Measurements from ENCODE around the gene DUSP22.
"Not testable (repeated sequence)": the region's sequence is repeated elsewhere in the genome, so short reads cannot be mapped to it uniquely, and the experiment has no call there.

Gene DUSP22, protein sequence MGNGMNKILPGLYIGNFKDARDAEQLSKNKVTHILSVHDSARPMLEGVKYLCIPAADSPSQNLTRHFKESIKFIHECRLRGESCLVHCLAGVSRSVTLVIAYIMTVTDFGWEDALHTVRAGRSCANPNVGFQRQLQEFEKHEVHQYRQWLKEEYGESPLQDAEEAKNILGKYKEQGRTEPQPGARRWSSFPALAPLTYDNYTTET

DNA sequence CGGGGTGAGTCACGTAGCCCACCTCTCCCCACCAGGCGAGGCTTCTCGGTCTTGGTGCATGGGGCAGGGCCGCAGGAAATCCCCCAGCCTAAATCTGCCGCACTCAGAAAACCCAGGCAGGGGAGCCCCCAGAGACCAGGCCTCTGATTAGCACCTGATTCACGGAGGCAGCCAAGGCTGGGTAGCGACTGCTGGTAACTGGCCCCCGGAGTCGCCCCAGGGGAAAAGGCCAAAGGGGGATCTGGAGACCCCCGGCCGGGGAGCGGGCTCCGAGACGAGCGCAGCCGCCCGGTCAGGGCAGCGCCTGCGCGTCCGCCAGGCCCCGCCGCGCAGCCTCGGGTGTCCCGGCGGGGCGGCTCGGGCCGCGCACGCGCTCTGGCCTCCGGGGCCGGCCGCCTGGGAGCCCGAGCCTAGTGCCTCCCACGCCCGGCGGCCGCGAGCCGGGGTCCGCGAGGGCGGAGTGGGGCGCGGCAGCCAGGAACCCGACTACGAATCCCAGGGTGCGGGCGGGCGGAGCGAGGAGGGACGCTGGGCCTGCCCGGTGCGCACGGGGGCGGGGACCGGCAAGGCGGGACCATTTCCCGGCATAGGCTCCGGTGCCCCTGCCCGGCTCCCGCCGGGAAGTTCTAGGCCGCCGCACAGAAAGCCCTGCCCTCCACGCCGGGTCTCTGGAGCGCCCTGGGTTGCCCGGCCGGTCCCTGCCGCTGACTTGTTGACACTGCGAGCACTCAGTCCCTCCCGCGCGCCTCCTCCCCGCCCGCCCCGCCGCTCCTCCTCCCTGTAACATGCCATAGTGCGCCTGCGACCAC is at the start of gene DUSP22:
TSS of gene DUSP22 (plus strand) at position 791 of the 809 bp plus-strand sequence. CDS start 53 bp downstream, outside the sequence.
- DNase-seq (ENCODE audit: low read depth) = no peak

DNA sequence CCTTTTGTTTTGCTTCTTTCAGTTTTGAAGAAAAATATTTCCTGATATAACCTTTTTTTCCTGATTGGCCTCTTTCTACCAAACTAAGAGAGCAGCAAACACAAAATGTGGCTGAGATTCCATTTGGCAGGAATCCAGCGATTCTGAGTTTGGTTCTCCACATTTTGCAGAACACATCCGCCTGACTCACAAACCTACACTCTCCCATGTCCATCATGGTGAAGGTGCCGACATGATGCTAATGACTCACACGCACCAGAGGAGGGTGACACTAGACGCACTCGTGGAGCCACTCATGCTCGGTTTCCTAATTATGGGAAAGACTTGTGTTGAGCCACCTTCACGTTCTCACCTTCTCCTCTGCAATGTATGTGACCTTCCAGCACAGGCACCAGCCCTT is 45.9 kb upstream of the DUSP22 start:
- no peak for DNase-seq (ENCODE audit: low read depth)

DNA sequence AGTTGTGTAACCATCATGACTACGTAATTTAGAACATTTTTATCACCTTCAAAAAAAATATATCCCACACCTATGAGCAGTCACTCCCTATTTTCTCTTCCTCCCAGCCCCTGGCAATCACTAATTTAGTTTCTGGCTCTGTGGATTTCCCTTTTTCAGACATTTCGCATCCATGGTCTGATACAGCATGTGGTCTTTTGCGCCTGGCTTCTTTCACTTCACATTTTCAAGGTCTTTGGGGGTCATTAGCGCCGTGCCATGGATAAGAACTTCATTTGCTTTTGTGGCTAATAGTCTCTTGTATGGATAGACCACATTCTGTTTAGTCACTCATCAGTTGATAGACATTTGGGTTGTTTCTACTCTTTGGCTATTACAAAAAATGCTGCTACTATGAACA is 44.9 kb upstream of the DUSP22 start:
- no peak for DNase-seq (ENCODE audit: low read depth)

DNA sequence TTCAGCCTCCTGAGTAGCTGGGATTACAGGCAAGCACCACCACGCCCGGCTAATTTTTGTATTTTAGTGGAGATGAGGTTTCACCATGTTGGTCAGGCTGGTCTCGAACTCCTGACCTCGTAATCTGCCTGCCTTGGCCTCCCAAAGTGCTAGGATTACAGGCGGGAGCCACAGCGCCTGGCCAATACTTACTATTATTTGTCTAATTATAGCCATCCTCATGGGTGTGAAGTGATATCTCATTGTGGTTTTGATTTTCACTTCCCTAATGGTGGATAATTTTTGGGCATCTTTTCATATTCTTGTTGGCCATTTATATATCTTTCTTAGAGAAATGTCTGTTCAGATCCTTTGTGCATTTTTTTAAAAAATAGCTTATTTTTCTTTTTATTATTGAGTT is 44.2 kb upstream of the DUSP22 start:
- not testable (repeated sequence) for DNase-seq (ENCODE audit: low read depth)

DNA sequence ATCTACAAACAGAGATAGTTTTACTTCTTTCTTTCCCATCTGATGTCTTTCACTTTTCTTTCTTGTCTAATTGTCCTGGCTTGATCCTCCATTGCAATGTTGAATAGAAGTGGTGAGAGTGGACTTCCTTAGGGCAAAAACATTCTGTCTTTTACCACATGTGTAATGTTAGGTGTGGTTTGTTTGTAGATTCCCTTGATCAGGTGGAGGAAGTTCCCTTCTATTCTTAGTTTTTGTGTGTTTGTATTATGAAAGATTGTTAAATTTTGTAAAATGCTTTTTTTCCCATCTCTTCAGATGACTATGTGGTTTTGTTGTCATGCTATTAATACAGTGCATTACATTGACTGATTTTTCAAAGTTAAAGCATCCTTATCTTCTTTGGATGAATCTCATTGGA is 41.6 kb upstream of the DUSP22 start:
- no peak for DNase-seq (ENCODE audit: low read depth)

DNA sequence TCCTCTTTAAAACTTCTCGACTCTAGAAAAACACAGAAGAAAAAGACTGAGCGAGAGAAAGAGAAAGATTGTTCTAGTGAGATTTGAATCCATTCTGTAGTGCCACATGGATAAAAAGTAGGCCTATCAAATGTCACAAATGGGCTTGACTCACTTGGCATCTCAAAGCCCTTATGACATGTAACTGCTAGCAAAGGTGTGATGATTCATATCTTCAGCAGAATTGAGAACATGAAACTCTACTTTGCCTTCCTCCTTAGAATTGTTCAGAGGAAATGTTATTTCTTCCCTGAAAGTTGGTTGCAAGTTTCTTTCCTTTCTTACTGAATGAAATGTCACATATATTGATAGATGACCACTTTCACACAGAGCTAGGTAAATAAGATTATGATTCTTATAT is 40.4 kb upstream of the DUSP22 start:
- DNase-seq (ENCODE audit: low read depth) = no peak

DNA sequence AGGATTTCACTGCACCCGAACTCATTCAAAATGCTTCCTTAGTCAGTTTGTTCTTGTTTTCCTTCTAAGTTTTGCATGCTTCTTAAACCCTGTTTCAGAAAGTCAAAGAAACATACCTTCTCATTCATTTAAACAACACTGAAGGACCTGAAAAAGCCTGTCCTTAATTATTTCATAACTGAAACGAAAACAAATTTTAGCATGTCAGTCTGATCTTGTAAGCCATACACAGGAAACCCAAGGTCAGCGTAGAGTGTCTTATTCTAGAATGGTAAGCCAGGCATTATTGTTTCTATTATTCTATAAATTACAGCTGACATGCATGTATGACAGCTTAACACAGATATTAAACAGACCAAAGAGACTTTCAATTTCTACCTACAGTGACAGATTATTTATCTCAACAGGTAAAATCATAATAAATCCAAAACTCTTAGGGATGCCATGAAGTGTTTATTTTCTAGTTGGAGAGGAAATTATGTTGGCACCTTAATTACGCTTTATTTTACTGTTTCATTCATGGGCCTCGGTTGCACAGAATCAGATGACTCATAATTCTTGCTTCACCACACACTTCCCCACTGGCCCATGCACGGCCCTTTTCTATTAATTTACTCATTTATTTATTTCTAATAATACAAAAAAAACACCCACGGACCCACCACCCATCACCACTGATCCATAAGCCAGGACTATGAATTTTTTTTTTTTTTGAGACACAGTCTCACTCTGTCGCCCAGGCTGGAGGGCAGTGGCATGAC is 39.3 kb upstream of the DUSP22 start:
- no peak for DNase-seq (ENCODE audit: low read depth)

DNA sequence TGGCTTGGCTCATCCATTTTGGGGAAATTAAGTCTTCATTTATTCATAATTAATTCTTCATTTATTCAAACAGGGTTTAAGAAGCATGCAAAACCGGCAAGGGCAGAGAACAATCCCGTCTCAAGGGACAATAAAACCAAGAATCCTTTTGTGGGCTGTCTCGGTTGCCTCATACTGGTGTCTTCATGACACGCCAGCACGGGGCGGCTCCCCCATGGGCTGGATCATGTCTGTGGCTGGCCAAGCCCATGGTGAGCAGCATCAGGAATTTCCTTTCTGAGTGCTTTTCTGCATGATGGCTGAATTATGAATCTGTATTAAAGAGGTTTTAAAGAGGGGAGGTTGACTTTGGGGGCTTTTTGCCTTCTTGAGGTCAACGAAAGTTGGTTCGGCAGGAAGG is 38.3 kb upstream of the DUSP22 start:
- no peak for DNase-seq (ENCODE audit: low read depth)

DNA sequence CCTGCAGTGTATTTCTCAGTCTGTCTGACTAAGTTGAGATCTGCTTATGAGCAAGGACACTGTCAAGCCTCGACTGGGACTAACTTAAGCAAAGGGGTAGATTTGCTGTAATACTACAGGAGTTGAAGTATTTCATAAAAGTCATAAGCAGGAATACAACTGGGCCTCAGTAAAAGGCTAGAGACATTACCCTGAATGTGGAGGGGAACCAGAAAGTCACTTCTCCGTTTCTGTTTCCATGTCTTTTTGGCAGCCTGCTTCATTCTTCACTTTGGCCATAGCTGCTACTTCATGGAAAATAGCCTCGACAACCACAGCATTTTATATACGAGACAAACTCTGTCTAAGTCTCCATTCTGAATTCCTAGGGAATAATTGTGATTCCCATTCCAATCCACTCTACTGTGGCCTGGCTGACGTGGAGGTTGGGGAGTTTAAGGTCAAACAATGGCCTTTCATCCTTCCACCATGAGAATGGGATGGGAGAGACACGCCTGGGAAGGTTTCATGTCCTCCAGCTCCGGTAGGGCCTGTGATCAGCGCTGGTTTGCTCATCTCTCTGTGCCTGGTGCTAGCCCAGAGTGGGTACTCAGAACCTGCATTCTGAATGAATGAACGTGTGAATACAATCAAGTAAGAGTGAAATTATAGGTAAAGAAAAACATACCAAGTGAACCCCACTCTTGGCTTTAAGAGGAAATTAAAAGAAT is 37.1 kb upstream of the DUSP22 start:
- no peak for DNase-seq (ENCODE audit: low read depth)

DNA sequence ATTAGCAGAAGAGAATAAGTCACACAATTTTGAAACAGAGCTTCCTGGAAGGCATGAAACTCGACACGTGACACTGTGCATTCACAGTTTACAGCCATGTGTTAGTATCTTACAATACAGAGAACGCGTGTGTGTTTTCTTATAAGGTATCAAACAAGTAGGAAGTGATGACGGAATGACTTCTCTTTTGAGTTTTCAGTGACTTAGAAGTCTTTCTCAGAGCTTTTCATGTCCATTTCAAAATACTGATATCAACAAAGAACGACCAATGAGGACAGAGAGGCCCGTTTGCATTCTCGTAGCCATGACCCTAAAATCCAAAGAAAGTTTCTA is 36.6 kb upstream of the DUSP22 start:
- DNase-seq (ENCODE audit: low read depth) = no peak

DNA sequence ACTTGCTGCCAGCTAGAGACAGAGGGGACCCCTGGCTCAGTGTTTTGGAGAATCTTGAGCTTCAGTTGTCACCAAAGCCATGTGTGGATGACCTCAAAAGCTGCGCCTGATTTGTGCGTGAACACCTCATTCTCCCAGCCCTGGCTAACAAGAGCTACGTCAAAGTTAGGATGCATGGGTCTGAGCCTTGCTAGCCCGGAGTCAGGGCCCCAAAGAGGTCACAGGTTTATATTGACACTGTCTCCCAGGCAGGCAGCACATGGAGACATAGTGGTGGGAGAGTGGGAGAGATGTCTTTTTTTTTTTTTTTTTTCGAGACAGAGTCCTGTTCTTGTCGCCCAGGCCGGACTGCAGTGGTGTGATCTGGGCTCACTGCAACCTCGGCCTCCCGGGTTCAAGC is 36.1 kb upstream of the DUSP22 start:
- no peak for DNase-seq (ENCODE audit: low read depth)

DNA sequence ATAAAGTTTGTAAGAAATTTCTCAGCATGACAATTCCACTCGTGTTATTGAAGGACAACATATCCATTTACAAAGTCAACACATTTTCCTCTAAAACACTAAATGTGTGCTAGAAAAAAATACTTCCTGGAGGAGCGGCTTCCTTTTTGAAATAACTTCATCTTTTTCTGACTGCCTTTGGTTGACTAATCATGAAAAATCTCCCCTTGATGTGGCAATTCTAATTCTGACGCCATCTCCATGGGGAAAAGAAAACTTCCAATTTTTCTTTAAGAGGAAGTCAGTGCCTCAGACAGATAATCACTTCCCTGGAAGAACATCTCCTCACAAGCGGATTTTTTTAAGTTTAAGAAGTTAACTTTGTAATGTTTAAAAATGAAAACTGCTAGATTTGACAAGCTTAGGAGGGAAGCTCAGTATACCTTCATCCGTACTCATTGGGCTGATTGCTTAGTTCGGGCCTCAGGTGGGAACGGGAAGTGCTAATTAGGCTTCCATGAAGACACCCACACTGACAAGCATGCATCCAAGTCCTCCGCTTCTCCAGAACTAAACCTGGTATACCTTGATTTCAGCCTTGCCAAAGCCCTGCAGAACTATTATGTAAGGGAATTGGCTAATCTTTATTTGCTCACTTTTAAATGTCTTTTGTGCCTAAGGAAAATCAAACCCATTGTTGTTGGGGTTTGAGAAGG is 35.1 kb upstream of the DUSP22 start:
- DNase-seq (ENCODE audit: low read depth) = no peak

DNA sequence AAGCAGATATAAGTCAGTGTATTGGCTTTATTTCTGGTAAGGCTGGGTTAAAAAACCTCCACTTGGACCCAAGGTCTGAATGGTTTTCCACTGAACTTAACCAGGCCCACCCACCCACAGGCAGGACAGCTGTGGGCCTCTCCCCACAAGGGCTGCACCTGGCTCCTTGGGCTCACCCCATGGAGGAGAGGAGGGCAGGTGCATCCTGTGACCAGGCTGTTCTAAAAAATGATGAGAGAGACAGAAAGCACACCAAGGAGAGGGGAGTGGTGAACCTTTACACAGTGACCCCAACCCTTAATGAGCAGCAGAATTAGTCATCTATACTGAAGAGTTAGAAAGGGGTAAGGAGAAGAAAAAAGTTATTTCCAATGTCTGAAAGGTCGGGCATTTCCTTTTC is 34.5 kb upstream of the DUSP22 start:
- DNase-seq (ENCODE audit: low read depth) = no peak

DNA sequence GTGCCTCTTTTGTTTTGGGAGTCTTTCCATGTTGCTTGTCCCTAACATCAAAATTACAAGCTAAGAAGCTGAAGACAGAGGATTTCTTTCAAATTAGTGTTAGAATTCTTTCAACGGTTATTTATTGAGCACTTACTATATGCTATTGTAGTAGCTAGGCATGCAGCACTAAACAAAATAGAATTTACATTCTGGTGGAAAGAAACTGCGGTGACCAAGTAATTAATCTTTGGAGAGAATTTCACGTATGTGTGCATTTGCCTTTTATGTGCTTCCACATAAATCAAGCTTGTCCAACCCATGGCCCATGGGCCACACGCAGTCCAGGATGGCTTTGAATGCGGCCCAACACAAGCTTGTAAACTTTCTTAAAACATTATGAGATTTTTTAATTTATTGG is 33.0 kb upstream of the DUSP22 start:
- DNase-seq (ENCODE audit: low read depth) = no peak

DNA sequence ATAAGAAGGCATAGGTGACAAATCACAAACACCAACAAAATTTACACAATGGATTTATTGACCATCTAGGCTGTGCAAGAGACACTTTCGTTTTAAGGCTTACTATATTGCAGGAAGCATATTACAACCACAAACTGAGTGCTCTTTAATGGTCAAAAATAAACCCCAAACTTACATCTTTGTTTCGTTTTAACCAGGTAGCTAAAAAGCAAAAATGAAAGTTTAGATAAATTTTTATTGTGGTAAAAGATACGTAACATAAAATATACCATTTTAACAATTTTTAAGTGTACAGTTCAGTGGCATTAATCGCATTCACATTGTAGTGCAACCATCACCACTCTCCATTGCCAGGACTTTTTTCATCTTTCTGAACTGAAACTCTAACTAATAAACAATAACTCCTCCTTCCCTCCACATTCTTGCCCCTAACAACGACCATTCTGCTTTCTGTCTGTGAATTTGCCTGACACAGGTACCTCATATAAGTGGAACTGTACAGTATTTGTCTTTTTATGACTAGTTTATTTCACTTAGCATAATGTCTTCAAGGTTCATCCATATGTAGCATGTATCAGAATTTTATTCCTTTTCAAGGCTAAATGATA is 32.3 kb upstream of the DUSP22 start:
- no peak for DNase-seq (ENCODE audit: low read depth)

DNA sequence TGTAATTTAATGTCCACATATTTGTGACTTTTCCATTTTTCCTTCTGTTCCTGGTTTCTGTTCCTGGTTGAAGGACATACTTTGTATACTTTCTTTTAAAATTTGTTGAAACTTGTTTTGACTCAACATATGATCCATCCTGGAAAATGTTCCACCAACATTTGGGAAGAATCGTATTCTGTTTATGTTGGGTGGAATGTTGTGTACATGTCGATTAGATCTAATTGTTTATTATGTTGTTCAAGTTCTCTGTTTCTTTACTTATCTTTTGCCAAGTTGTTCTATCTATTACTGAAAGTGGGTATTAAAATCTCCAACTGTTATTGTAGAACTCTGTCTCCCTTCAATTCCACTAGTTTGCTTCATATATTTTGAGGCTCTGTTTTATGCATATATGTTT is 27.7 kb upstream of the DUSP22 start:
- no peak for DNase-seq (ENCODE audit: low read depth)

DNA sequence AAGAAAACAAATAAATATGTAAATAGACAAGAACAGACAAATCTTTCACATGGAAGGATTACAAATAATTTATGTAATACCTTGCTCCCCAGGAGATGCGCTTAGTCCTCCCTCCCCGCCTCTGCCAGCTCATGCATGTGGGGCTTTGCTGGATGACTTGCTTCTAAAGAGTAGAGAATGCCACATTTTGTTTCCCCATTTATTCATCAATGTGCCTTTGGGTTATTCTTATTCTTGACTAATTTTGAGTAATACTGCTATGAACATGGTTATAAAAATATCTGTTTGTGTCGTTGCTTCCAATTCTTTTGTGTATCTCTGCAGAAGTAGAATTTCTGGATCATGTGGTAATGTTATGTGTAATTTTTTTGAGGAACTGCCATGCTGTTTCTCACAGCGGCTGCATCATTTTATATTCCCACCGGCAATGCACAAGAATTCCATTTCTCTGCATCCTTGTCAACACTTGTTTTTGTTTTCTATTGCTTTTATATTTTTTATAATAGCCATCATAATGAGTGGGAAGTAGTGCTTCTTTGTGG is 23.8 kb upstream of the DUSP22 start:
- DNase-seq (ENCODE audit: low read depth) = no peak

DNA sequence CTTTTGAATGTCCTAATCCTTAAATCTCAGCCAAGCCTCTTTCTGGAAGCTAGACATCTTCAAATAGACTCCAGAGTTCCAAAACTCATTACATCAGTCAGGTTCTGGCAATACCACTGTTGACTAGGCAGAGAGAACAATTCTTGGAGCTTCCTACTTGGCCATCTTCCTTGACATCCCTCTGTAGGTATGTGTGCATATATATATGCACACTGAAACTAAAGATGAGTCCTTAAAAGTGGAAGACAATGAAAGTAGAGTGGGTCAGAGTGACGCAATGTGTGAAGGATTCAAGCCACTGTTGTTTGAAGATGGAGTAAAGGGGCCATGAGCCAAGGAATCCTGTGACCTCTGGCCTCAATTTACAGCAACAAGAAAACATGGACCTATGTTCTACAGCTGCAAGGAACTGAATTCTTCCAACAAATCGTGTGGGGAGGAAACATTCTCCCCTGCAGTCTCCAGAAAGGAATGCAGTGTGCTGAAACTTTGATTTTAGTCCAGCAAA is 18.7 kb upstream of the DUSP22 start:
- DNase-seq (ENCODE audit: low read depth) = no peak

DNA sequence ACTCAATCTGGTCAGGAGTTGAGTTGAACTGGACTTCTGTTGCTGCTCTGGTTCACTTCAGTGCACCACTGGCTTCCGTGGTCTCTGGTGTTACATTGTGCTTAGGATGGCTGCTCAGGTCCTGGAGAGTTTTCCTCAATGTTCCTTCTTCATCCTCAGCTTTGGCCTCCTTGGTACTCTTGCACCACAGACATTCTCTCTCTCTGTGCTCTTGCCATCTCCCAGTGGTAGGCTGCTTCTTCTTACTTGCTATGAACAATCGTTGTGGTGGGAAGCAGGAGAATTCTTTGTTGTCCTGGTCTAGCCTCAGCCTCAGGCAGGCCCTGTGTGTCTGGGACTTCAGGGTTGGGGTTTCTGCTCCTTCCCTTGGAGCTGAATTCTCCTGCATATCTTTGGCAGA is 14.5 kb upstream of the DUSP22 start:
- no peak for DNase-seq (ENCODE audit: low read depth)

DNA sequence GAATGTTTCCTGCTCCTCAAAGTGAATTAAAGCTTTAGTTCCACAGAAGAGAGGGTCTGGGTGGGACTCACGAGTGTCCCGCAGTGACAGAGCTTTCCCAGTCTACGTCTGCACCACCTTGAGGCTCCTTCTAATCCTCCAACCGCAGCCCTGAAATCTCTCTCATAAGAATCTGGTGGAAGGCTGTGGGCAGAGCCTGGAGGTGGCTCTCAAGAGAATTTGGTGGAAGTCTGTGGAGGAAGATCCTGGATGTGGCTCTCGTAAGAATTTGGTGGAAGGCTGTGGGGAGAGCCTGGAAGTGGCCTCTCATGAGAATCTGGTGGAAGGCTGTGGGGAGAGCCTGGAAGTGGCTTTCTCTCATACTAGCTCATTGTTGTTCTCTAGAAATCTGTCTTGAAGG is 13.8 kb upstream of the DUSP22 start:
- DNase-seq (ENCODE audit: low read depth) = no peak
